Left ventricle myocardium inferior (tissue), 1 donor: ENCODE data around the gene SUDS3. TPM values are rescaled to one million over a fixed set of nuclear protein-coding genes. Genes with fewer than 3 reads are reported as not detected.
"Not testable (repeated sequence)": the region's sequence is repeated elsewhere in the genome, so short reads cannot be mapped to it uniquely, and the experiment has no call there.

ENCODE experiments used
- DNase-seq: peaks from one replicate; pipeline ENCODE4 v3.0.0-alpha.2; 2020
- H3K27ac ChIP-seq: fragments of 200-600 bp; replicated peaks from 2 replicates; pipeline ENCODE4 v1.8.0; 2021
- H3K27me3 ChIP-seq: fragments of 200-600 bp; 2 replicates; pipeline ENCODE4 v1.8.0; 2021; ENCODE audit warnings: low read depth
- H3K36me3 ChIP-seq: fragments of 200-600 bp; 2 replicates; pipeline ENCODE4 v1.8.0; 2021
- H3K4me1 ChIP-seq: fragments of 200-600 bp; 2 replicates; pipeline ENCODE4 v1.8.0; 2021
- H3K4me3 ChIP-seq: fragments of 200-600 bp; 2 replicates; pipeline ENCODE4 v1.8.0; 2021; ENCODE audit warnings: mild to moderate bottlenecking, moderate library complexity
- H3K9me3 ChIP-seq: fragments of 200-600 bp; replicated peaks from 2 replicates; pipeline ENCODE4 v1.8.0; 2021
- CTCF ChIP-seq: fragments of 200-600 bp; IDR thresholded peaks from 2 replicates; pipeline ENCODE4 v1.8.0; 2021; ENCODE audit warnings: antibody characterized with exemption, mild to moderate bottlenecking, borderline replicate concordance
- intact Hi-C: fragments of 100-400 bp; cut with micrococcal nuclease; formaldehyde crosslinking; loops from one replicate; pipeline ENCODE4 v1.11.0; 2022
- total RNA-seq: library from RNA; stranded (reverse); fragmentation: NEBNext Ultra II Directional; extraction: Animal tissue kit (Norgen Biotek cat#: 25700); gene quantifications from one replicate; pipeline ENCODE4 v1.2.1, GENCODE V29; 2021
- donor health status: DM: no; HTN: yes; CAD: no; lungs with severe emphysema.

SUDS3 gene
- total RNA-seq, 1 donor from 2014 or later = 20.4 TPM

- Histone ChIP-seq H3K27me3 (no peaks in the 10 kb centered on the region), H3K9me3 (no peaks in the 10 kb centered on the region), H3K36me3 (peaks cover 84% of the 10 kb centered on the region), H3K27ac (no peak overlapping the region), H3K4me1 (peaks cover 17% of the 10 kb centered on the region), H3K4me3 (no peak overlapping the region)
- intact Hi-C loops = no loop called here
- no peak for TF ChIP-seq CTCF
- DNase-seq = no peak
Observed at GRCh38 chr12:118397708-118398440, 21.5 kb downstream of the SUDS3 start.

- no peak for TF ChIP-seq CTCF
- intact Hi-C loops = no loop called here
- H3K36me3 ChIP-seq = peaks cover 85% of the 10 kb centered on the region
- H3K4me1 ChIP-seq = peaks cover 17% of the 10 kb centered on the region
- DNase-seq = no peak
- H3K4me3 ChIP-seq = no peak overlapping the region
- H3K9me3 ChIP-seq = no peaks in the 10 kb centered on the region
- H3K27ac ChIP-seq = no peak overlapping the region
- H3K27me3 ChIP-seq = no peaks in the 10 kb centered on the region
Observed at GRCh38 chr12:118398524-118398923, 22.2 kb downstream of the SUDS3 start.

GRCh38 chr12:118398940-118399339 lies 22.6 kb downstream of the SUDS3 start:
- H3K4me1 ChIP-seq = peaks cover 14% of the 10 kb centered on the region
- no peaks in the 10 kb centered on the region for H3K9me3 ChIP-seq
- H3K36me3 ChIP-seq = peaks cover 85% of the 10 kb centered on the region
- no peak overlapping the region for H3K4me3 ChIP-seq
- DNase-seq = no peak
- intact Hi-C loops = no loop called here
- no peak overlapping the region for H3K27ac ChIP-seq
- H3K27me3 ChIP-seq = no peaks in the 10 kb centered on the region
- no peak for TF ChIP-seq CTCF

- intact Hi-C loops = no loop called here
- Histone ChIP-seq H3K36me3 (peaks cover 80% of the 10 kb centered on the region), H3K9me3 (no peaks in the 10 kb centered on the region), H3K4me1 (peaks cover 12% of the 10 kb centered on the region), H3K27me3 (no peaks in the 10 kb centered on the region), H3K27ac (no peak overlapping the region), H3K4me3 (no peak overlapping the region)
- TF ChIP-seq CTCF = no peak
- DNase-seq = no peak
Observed at GRCh38 chr12:118402251-118402650, 25.9 kb downstream of the SUDS3 start.

GRCh38 chr12:118404876-118405521 lies 28.6 kb downstream of the SUDS3 start:
- H3K36me3 ChIP-seq = peaks cover 83% of the 10 kb centered on the region
- H3K9me3 ChIP-seq = no peaks in the 10 kb centered on the region
- intact Hi-C loops = no loop called here
- DNase-seq = peak; percentile 22
- no peak overlapping the region for H3K27ac ChIP-seq
- H3K4me3 ChIP-seq = no peak overlapping the region
- TF ChIP-seq CTCF = peak; percentile 80
- H3K27me3 ChIP-seq = no peaks in the 10 kb centered on the region
- no peaks in the 10 kb centered on the region for H3K4me1 ChIP-seq

- H3K27me3 ChIP-seq, intact Hi-C loops, H3K27ac ChIP-seq, DNase-seq, H3K4me3 ChIP-seq, H3K4me1 ChIP-seq, H3K9me3 ChIP-seq: not testable (repeated sequence)
- peaks cover 83% of the 10 kb centered on the region for H3K36me3 ChIP-seq
Observed at GRCh38 chr12:118408241-118408640, 31.9 kb downstream of the SUDS3 start.
